Stimulated activated CD4-positive, alpha-beta T cell treated with anti-CD3 and anti-CD28 coated beads, TNF-alpha, amount 100 ng/mL, for 4 hours (primary cell): ENCODE results near the gene GTF3C1.

Source experiments
- DNase-seq, 3 experiments: peaks; one replicate each; pipeline ENCODE4 v3.0.0-alpha.2; 2020; ENCODE audit warnings: low read depth in 3 of 3

The GTF3C1 gene

DNA sequence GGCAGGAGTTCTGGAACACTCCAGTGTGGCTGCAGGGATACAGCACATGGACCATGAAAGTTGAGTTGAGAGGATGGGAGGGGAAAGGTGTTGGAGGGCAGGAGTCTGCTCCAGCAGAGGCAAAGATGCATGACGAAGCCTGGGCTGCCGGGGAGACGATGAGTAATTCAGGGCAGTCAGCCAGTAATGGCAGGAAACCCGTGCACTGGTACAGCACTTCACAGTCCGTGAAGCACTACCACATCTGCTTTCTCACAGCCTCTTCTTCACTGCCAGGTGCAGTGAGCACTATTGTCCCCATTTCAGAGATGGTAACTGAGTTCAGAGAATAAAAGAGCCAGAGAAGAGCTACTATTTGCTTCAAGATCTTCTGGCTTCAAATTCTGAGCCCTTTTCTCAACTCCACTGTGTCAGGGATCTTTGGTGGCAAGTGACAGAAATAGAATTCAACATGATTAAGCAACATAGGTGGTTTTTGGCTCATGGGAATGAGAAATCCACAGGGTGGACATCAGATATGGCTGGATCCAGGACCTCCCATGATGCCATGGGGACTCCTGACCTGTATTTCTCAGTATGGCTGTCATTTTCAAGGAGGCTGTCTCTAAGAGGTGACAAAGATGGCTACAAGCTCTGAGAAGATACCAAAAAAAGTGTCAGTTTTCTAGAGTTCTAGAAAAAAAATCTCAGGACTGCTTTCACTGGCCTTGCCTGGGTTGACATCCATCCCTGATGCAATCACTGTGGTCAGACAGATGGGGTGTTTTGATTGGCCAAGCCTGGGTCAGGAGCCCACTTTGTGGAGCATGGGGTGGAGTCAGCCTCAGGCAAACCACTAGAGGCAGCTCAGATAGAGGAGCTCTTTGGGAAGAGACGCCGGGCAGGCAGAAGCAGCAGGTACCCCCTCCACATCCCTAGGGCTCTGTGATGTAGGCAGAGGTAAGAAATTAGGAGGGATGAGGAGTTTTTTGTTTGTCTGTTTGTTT, 123.0 kb downstream of the GTF3C1 start:
- peak; percentile 42 to 69 (median 63) for DNase-seq

DNA sequence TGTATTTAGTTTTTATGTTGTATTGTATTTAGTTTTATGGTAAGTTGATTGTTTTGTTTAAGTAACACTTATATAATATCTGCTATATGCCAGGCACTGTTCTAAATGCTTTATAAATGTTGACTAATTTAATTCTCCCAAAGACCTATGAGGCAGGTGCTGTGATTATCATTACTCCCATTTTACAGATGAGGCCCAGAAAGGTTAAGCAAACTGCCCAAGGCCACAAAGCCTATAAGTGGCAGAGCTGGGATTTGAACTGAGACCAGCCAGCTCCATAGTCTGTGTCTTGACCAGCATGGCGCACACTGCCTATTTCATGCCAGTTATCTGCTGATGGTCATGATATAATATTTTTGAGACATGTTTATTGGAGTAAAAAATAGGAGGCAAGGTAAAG, 123.8 kb downstream of the GTF3C1 start:
- no peak for DNase-seq

DNA sequence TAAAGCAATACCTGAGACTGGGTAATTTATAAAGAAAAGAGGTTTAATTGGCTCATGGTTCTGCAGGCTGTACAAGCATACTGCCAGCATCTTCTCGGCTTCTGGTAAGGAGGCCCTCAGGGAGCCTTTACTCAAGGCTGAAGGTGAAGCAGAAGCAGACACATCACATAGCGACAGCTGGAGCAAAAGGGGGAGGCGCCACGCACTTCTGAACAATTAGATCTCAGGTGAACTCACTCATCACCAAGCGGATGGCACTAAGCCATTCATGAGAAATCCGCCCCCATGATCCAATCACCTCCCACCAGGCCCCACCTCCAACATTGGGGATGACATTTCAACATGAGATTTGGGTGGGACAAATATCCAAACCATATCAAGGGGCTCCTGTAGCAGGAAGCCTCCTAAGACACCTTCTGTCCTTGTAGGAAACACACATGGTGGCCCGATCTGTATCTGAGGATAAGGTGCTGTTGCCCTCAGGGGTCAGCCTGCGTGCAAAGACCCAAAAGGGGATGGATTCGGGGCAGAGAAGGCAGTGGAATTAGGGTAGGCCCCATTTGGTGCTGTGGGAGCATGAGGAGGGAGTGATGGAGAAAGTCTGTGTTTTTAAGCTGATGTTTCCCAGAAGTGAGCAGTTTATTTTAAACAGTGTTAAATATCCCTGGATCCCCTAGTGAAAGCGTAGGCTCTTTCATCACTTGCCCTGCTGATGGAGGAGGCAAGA, 124.8 kb downstream of the GTF3C1 start:
- no peak for DNase-seq

DNA sequence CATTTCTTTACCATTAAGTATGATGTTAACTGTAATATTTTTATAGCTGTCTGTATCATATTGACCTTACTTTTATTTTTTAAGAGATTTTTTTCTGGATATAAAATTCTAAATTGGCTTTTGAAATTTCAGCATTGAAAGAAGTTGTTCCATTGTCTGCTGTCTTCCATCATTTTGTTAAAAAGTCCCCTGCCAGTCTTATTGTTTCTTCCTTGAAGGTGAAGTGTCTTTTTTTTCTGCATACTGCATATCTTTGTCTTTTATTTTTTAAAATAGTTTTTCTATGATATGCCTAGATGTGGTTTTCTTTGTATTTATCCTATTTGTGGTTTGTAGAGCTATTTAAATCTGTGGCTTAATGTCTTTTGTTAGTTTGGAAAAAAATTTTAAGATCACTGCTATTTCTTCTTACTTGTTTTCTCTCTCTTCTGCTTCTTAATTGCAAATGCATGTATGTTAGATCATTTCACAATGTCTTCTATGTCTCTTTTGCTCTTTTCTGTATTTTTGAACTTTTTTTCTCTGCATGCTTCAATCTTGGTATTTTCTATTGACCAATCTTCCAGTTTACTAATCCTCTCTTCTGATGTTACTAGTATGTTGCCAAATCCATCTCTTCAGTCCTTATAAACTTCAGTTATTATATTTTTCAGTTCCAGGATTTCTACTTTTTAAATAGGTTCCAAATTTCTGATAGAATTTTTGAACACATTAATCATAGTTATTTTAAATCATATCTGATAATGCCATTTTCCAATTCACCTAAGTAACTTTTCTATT, 127.6 kb downstream of the GTF3C1 start:
- no peak for DNase-seq

DNA sequence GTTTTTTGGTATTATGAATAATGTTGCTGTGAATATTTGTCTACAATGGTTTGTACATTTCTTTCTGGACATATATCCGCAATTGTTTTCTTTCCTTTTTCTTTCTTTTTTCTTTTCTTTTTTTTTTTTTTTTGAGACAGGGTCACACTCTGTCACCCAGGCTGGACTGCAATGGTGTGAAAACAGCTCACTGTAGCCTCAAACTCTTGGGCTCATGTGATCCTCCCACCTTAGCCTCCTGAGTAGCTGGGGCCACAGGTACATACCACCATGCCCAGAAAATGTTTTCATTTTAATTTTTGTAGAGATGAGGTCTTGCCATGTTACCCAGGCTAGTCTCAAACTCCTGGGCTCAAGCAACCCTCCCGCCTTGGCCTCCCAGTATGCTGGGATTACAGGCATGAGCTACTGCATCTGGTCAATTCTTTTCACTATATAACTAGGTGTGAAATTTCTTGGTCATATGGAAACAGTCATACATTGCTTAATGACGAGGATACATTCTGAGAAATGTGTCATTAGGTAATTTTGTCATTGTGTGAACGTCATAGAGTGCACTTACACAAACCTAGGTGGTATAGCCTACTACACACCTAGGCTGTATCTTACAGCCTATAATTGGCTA, 132.6 kb downstream of the GTF3C1 start:
- no peak for DNase-seq

DNA sequence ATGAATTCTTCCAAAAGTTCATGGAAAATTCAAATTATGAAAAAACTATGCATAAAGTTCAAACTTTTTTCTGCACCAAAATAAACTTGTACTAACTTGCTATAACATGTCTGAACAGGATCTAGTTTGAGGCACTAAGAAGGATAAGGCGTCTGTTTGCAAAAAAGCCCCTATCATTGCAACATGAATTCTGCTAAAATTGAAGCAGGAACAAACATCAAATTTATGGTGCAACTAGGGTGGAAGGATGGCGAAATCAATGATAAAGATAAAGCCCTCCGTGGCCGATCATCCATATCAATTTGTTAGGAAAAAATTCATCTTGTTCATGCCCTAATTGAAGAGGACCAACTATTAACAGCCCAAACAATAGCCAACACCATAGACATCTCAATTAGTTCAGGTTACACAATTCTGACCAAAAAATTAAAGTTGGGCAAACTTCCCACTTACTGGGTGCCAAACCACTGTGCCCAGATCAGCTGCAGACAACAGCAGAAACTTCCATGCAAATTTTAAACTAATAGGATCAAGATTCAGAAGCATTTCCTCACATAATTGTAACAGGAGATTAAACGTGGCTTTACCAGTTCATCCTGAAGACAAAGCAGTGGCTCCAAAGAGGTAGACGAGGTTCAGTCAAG, 134.8 kb downstream of the GTF3C1 start:
- DNase-seq: no peak

DNA sequence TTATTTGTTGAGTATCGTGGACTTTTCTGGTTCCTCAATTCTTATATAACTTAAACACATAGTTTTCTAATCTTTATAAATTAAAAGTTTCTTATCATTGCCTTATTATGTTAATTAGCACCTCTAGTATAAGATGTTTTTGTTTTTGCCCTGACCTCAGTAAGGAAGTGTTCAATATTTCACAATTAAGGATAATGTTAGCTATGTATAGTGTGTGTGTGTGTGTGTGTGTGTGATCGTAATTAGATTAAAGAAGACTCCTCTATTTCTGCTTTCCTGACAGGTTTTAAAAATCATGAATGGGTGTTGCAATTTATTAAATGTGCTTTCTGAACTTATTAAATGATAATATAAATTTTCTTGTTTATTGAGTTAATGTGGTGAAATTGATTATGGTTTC, 135.8 kb downstream of the GTF3C1 start:
- DNase-seq: no peak

DNA sequence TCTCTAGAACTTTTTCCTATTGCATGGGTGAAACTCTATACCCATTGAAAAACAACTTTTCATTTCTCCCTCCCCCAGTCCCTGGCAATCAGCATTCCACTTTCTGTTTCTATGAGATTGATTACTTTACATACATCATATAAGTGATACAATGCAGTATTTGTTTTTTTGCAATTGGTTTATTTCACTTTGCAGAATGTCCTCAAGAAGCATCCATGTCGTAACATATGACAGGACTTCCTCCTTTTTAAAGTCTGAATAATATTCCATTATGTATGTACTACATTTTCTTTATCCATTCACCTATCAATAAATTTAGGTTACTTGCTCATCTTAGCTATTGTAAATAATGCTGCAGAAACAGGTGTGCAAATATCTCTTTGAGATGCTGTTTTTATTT, 139.0 kb downstream of the GTF3C1 start:
- no peak for DNase-seq
